Gastroesophageal sphincter (tissue), 4 donors: ENCODE measurements around the gene PATJ. TPM values are rescaled to one million over a fixed set of nuclear protein-coding genes. Genes with fewer than 3 reads are reported as not detected.
"Not testable (repeated sequence)": the region's sequence is repeated elsewhere in the genome, so short reads cannot be mapped to it uniquely, and the experiment has no call there.

Experiments
- ATAC-seq: fragments of 150-250 bp; one replicate; pipeline ENCODE4 v1.9.1; 2016; ENCODE audit warnings: mild to moderate bottlenecking, moderate library complexity
- H3K27ac ChIP-seq, 4 donors: fragments of 200-600 bp; sonication (generic) in 3 of 4; 1 replicate in 3 of 4; 2 replicates in 1 of 4; pipeline ENCODE4 v1.5.1; 2016 to 2019
- H3K27me3 ChIP-seq: fragments of 200-600 bp; sonication (generic); one replicate; pipeline ENCODE4 v1.5.1; 2019
- H3K36me3 ChIP-seq, 2 donors: fragments of 200-600 bp; sonication (generic); one replicate each; pipeline ENCODE4 v1.5.1; 2019; ENCODE audit warnings: control low read depth in 1 of 2
- H3K4me1 ChIP-seq, 3 donors: fragments of 200-600 bp; sonication (generic); 1 replicate in 2 of 3; 2 replicates in 1 of 3; pipeline ENCODE4 v1.5.1; 2016 to 2019; ENCODE audit warnings: control low read depth in 2 of 3
- H3K4me3 ChIP-seq, 2 donors: fragments of 200-600 bp; sonication (generic); one replicate each; pipeline ENCODE4 v1.5.1; 2019; ENCODE audit warnings: mild to moderate bottlenecking in 1 of 2, moderate library complexity in 1 of 2
- H3K9me3 ChIP-seq, 3 donors: fragments of 200-600 bp; sonication (generic); one replicate each; pipeline ENCODE4 v1.5.1; 2017 to 2019; ENCODE audit warnings: control low read depth in 2 of 3
- EP300 ChIP-seq: sonication (generic); formaldehyde crosslinking; IDR thresholded peaks from one replicate; pipeline ENCODE4 v1.6.1; 2017; ENCODE audit warnings: antibody characterized with exemption, mild to moderate bottlenecking
- POLR2A ChIP-seq, 2 donors: fragments of 450-650 bp; IDR thresholded peaks; one replicate each; pipeline ENCODE4 v1.6.1; 2017; ENCODE audit warnings: antibody characterized with exemption in 2 of 2, mild to moderate bottlenecking in 2 of 2, moderate library complexity in 1 of 2
- POLR2AphosphoS5 ChIP-seq: sonication (generic); formaldehyde crosslinking; IDR thresholded peaks from one replicate; pipeline ENCODE4 v1.6.1; 2017; ENCODE audit warnings: antibody characterized with exemption
- WGBS, 2 donors: methylation state at CpG; one replicate each; pipeline ENCODE4 v1.1.5; 2018; ENCODE audit warnings: low coverage in 1 of 2; 5-methylcytosine and 5-hydroxymethylcytosine counted together
- total RNA-seq, 4 donors: library from RNA; depleted of rRNA; stranded (reverse); fragments of >200 nt; gene quantifications; one replicate each; pipeline ENCODE4 v1.1.0, GENCODE V29; 2016
- TF ChIP-seq, protein P1 (sequence below), 4 experiments: fragments of 200-600 bp in 2 of 4; fragments of 450-650 bp in 2 of 4; sonication (generic) in 1 of 4; IDR thresholded peaks; one replicate each; pipeline ENCODE4 v1.5.1; 2017 to 2019; ENCODE audit warnings: antibody characterized with exemption in 4 of 4, mild to moderate bottlenecking in 2 of 4, moderate library complexity in 2 of 4

The PATJ gene
- total RNA-seq, 4 donors from 2014 or later: 34.8 to 59.0 (median 37.1) TPM

DNA sequence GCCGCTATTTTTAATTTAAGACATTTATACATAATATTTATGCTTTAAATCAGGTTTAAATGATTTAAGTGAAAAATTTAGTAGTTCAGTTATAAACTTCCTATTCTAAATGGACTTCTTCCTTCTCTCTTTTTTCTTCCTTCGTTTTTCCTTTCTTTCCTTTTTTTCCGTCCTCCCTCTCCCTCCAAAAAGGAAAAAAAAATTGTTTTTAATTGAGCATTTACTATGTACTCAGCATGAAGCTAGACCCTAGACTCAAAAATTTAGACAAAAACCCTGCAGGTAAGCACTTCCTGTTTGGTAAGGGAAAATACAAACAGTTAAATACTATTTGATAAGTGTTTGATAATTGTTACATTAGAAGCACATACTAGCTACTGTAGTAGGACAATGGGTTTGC lies 14.7 kb upstream of the PATJ start:
- no peaks in the 10 kb centered on the region for H3K9me3 ChIP-seq
- no peak overlapping the region for H3K4me3 ChIP-seq
- WGBS, 2 donors: 67 to 84% methylated on average over 1 to 3 of the region's 3 CpGs
- TF ChIP-seq POLR2A (IDR thresholded peaks at IDR 0.05): no peak
- no peak for TF ChIP-seq EP300
- no peak for TF ChIP-seq POLR2AphosphoS5
- TF ChIP-seq, protein P1, sequence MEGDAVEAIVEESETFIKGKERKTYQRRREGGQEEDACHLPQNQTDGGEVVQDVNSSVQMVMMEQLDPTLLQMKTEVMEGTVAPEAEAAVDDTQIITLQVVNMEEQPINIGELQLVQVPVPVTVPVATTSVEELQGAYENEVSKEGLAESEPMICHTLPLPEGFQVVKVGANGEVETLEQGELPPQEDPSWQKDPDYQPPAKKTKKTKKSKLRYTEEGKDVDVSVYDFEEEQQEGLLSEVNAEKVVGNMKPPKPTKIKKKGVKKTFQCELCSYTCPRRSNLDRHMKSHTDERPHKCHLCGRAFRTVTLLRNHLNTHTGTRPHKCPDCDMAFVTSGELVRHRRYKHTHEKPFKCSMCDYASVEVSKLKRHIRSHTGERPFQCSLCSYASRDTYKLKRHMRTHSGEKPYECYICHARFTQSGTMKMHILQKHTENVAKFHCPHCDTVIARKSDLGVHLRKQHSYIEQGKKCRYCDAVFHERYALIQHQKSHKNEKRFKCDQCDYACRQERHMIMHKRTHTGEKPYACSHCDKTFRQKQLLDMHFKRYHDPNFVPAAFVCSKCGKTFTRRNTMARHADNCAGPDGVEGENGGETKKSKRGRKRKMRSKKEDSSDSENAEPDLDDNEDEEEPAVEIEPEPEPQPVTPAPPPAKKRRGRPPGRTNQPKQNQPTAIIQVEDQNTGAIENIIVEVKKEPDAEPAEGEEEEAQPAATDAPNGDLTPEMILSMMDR (IDR thresholded peaks at IDR 0.05): no peak
- H3K4me1 ChIP-seq: peaks cover 0 to 26% (median 7%) of the 10 kb centered on the region in 3 donors
- H3K36me3 ChIP-seq: no peaks in the 10 kb centered on the region
- ATAC-seq: no peak
- no peak overlapping the region for H3K27ac ChIP-seq
- H3K27me3 ChIP-seq: no peaks in the 10 kb centered on the region

DNA sequence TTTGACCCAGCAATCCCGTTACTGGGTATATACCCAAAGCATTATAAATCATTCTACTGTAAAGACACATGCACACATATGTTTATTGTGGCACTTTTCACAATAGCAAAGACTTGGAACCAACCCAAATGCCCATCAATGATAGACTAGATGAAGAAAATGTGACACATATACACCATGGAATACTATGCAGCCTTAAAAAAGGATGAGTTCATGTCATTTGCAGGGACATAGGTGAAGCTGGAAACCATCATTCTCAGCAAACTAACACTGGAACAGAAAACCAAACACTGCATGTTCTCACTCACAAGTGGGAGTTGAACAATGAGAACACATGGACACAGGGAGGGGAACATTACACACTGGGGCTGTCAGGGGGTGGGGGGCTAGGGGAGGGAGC lies 11.6 kb upstream of the PATJ start:
- H3K27ac ChIP-seq: not testable (repeated sequence)

GRCh38 chr1:61732726-61733125 lies 9.6 kb upstream of the PATJ start:
- no peak overlapping the region for H3K4me3 ChIP-seq
- H3K27me3 ChIP-seq: no peaks in the 10 kb centered on the region
- TF ChIP-seq POLR2A (IDR thresholded peaks at IDR 0.05) (no peak), POLR2AphosphoS5 (no peak), EP300 (no peak)
- TF ChIP-seq, protein P1 (IDR thresholded peaks at IDR 0.05): no peak
- 56 to 71% methylated on average over 3 of the region's 3 CpGs for WGBS, 2 donors
- H3K27ac ChIP-seq: no peak overlapping the region
- H3K9me3 ChIP-seq: no peaks in the 10 kb centered on the region
- no peaks in the 10 kb centered on the region for H3K36me3 ChIP-seq
- no peak for ATAC-seq
- no peaks in the 10 kb centered on the region for H3K4me1 ChIP-seq

More for the DNA sequence above, 11.6 kb upstream of the PATJ start:
- H3K4me1 ChIP-seq, H3K27me3 ChIP-seq, H3K9me3 ChIP-seq, ATAC-seq, H3K36me3 ChIP-seq, H3K4me3 ChIP-seq: not testable (repeated sequence)
- WGBS, 2 donors: 0% methylated on average over 1 of the region's 1 CpG

GRCh38 chr1:61740751-61741700 lies 1.3 kb upstream of the PATJ start:
- 66 to 89% methylated on average over 6 to 12 of the region's 19 CpGs for WGBS, 2 donors
- no peak for ATAC-seq
- Histone ChIP-seq H3K27ac (peak overlapping the region; percentile 76 to 99 (median 96)), H3K4me3 (peak overlapping the region; percentile 52 to 97), H3K36me3 (no peaks in the 10 kb centered on the region), H3K4me1 (peaks cover 0 to 23% (median 4%) of the 10 kb centered on the region in 3 donors), H3K27me3 (no peaks in the 10 kb centered on the region), H3K9me3 (no peaks in the 10 kb centered on the region)
- TF ChIP-seq, protein P1 (IDR thresholded peaks at IDR 0.05): no peak
- no peak for TF ChIP-seq POLR2AphosphoS5
- no peak for TF ChIP-seq POLR2A (IDR thresholded peaks at IDR 0.05)
- TF ChIP-seq EP300: no peak

GRCh38 chr1:61742620-61743430 lies 545 bp downstream of the PATJ start:
- TF ChIP-seq POLR2AphosphoS5 (peak; percentile 52), EP300 (no peak), POLR2A (IDR thresholded peaks at IDR 0.05) (peak; percentile 20 to 40)
- TF ChIP-seq, protein P1 (IDR thresholded peaks at IDR 0.05): peak in 1 of 4 experiments; percentile 8
- H3K9me3 ChIP-seq: no peaks in the 10 kb centered on the region
- H3K4me3 ChIP-seq: peak overlapping the region; percentile 52 to 97
- peaks cover 0 to 41% (median 4%) of the 10 kb centered on the region in 3 donors for H3K4me1 ChIP-seq
- H3K27me3 ChIP-seq: no peaks in the 10 kb centered on the region
- H3K27ac ChIP-seq: peak overlapping the region; percentile 76 to 99 (median 96)
- peak; percentile 84 for ATAC-seq
- no peaks in the 10 kb centered on the region for H3K36me3 ChIP-seq
- WGBS, 2 donors: 0% methylated on average over 5 of the region's 74 CpGs
